ENCODE results near the gene GNG7. TPM values are rescaled to one million over a fixed set of nuclear protein-coding genes. Genes with fewer than 3 reads are reported as not detected.
"Not testable (repeated sequence)": the region's sequence is repeated elsewhere in the genome, so short reads cannot be mapped to it uniquely, and the experiment has no call there.

The GNG7 gene
- total RNA-seq, 1 experiment from 2014 or later, result 7.7 TPM

DNA sequence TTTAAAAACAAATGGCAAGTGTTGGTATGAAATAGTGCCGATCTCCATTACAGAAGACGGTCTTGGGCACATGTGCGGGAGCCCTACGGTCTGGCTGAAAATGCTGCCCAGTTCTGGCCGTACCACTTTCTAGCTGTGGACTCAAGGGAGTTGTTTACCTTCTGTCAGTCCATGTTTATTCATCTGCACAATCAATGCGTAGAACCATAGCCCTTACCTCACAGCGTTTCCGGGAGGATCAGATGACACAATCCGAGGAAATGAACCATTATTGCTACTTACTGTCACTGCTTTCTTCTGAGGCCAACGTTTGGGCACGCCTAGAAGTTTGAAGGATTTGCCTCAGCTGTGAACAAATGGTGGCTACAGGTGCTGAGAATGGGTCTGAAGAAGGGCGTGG lies 195.4 kb downstream of the GNG7 start:
- H2BK20ac ChIP-seq (ENCODE audit: low read depth, low read length, poor library complexity, severe bottlenecking), result no peak overlapping the region
- no peak overlapping the region for H2BK15ac ChIP-seq (ENCODE audit: low read depth, low read length)
- Mint-ChIP-seq H3K4me1 (peaks cover 10 to 11% of the 10 kb centered on the region in 2 experiments; a peak in 3 of 4 replicates), H3K4me3 (no peak overlapping the region), H3K36me3 (ENCODE audit: insufficient read depth in 1 of 3, low read depth in 3 of 3) (peaks cover 0 to 3% (median 0%) of the 10 kb centered on the region in 3 experiments; a peak in 2 of 7 replicates), H3K9me3 (peaks cover 0 to 3% of the 10 kb centered on the region in 2 experiments; a peak in 2 of 5 replicates), H3K27me3 (ENCODE audit: low read depth) (peaks cover 2% of the 10 kb centered on the region; the same call in 1 of the 2 replicates), H3K27ac (no peak overlapping the region)
- H2BK12ac ChIP-seq (ENCODE audit: insufficient read length, low read depth, low read length), result no peak overlapping the region
- H2BK5ac ChIP-seq (ENCODE audit: insufficient read length, low read length), result no peak overlapping the region
- H3K4me2 ChIP-seq (ENCODE audit: insufficient read depth, insufficient read length, low read length), result no peak overlapping the region
- H3K4me1 ChIP-seq (ENCODE audit: insufficient read depth, low read length), result no peaks in the 10 kb centered on the region; the same call in 1 of the 2 replicates
- H3K4ac ChIP-seq (ENCODE audit: low read depth, low read length), result no peak overlapping the region
- no peak overlapping the region for H4K5ac ChIP-seq (ENCODE audit: insufficient read length, low read depth, low read length)
- no peak for DNase-seq
- no peaks in the 10 kb centered on the region for H3K79me2 ChIP-seq (ENCODE audit: insufficient read depth, low read length)
- H3K23ac ChIP-seq (ENCODE audit: insufficient read length, low read depth, low read length), result no peak overlapping the region
- TF ChIP-seq, protein P1, sequence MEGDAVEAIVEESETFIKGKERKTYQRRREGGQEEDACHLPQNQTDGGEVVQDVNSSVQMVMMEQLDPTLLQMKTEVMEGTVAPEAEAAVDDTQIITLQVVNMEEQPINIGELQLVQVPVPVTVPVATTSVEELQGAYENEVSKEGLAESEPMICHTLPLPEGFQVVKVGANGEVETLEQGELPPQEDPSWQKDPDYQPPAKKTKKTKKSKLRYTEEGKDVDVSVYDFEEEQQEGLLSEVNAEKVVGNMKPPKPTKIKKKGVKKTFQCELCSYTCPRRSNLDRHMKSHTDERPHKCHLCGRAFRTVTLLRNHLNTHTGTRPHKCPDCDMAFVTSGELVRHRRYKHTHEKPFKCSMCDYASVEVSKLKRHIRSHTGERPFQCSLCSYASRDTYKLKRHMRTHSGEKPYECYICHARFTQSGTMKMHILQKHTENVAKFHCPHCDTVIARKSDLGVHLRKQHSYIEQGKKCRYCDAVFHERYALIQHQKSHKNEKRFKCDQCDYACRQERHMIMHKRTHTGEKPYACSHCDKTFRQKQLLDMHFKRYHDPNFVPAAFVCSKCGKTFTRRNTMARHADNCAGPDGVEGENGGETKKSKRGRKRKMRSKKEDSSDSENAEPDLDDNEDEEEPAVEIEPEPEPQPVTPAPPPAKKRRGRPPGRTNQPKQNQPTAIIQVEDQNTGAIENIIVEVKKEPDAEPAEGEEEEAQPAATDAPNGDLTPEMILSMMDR (conservative IDR thresholded peaks at IDR 0.05), result no peak
- H3K27ac ChIP-seq (ENCODE audit: insufficient read length, low read depth, low read length), result no peak overlapping the region
- H3K9me3 ChIP-seq (ENCODE audit: control insufficient read depth, low read depth, low read length), result no peaks in the 10 kb centered on the region
- no peak overlapping the region for H2BK120ac ChIP-seq (ENCODE audit: low read depth, low read length, poor library complexity, severe bottlenecking)
- no peak overlapping the region for H3K14ac ChIP-seq (ENCODE audit: insufficient read depth, low read length)
- no peak overlapping the region for H4K91ac ChIP-seq (ENCODE audit: insufficient read length, low read depth, low read length)
- no peaks in the 10 kb centered on the region for H3K27me3 ChIP-seq (ENCODE audit: insufficient read depth, low read length)
- no peak overlapping the region for H2AFZ ChIP-seq (ENCODE audit: low read length)
- no peak overlapping the region for H3T11ph ChIP-seq (ENCODE audit: low read length)
- no peaks in the 10 kb centered on the region for H4K20me1 ChIP-seq (ENCODE audit: control insufficient read depth, insufficient read depth, insufficient read length)
- no peaks in the 10 kb centered on the region for H3K23me2 ChIP-seq (ENCODE audit: insufficient read length, low read depth, low read length, poor library complexity, severe bottlenecking)
- H3K79me1 ChIP-seq (ENCODE audit: insufficient read depth, low read depth, low read length, poor library complexity, severe bottlenecking), result no peaks in the 10 kb centered on the region
- no peak overlapping the region for H3K18ac ChIP-seq (ENCODE audit: insufficient read length, low read depth, low read length)
- no peak overlapping the region for H3K56ac ChIP-seq (ENCODE audit: insufficient read length, low read depth, low read length)
- H3K9ac ChIP-seq (ENCODE audit: extremely low read depth, insufficient read length, low read length), result no peak overlapping the region
- WGBS (ENCODE audit: extremely low coverage, insufficient read length, low lambda C conversion rate), result no CpG with 5 or more reads among the region's 12 CpGs
- H4K8ac ChIP-seq (replicated peaks; ENCODE audit: insufficient read length, low read depth, low read length), result no peak overlapping the region
- no peak overlapping the region for H2AK5ac ChIP-seq (ENCODE audit: insufficient read length, low read length)

DNA sequence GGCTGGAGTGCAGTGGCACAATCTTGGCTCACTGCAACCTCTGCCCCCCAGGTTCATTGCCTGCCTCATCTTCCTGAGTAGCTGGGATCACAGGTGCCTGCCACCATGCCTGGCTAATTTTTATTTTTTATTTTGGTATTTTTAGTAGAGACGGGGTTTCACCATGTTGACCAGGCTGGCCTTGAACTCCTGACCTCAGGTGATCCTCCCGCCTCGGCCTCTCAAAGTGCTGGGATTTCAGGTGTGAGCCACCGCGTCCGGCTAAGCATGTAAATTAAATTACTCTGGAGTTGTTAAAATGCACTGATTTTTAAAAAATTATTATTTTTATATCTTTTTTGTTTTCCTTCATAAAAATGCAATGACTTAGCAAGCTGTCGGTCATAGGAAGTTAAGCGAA lies 195.8 kb downstream of the GNG7 start:
- H3K9ac ChIP-seq (ENCODE audit: extremely low read depth, insufficient read length, low read length); H3K18ac ChIP-seq (ENCODE audit: insufficient read length, low read depth, low read length); H3K9me3 ChIP-seq (ENCODE audit: control insufficient read depth, low read depth, low read length); H3K79me2 ChIP-seq (ENCODE audit: insufficient read depth, low read length); H3K27me3 ChIP-seq (ENCODE audit: insufficient read depth, low read length); H3K14ac ChIP-seq (ENCODE audit: insufficient read depth, low read length); H3K4me1 ChIP-seq (ENCODE audit: insufficient read depth, low read length); DNase-seq; H4K20me1 ChIP-seq (ENCODE audit: control insufficient read depth, insufficient read depth, insufficient read length); H3K4me3 Mint-ChIP-seq; H3K56ac ChIP-seq (ENCODE audit: insufficient read length, low read depth, low read length); H3K79me1 ChIP-seq (ENCODE audit: insufficient read depth, low read depth, low read length, poor library complexity, severe bottlenecking); H2BK120ac ChIP-seq (ENCODE audit: low read depth, low read length, poor library complexity, severe bottlenecking); H2BK12ac ChIP-seq (ENCODE audit: insufficient read length, low read depth, low read length); H2BK15ac ChIP-seq (ENCODE audit: low read depth, low read length); H3K23me2 ChIP-seq (ENCODE audit: insufficient read length, low read depth, low read length, poor library complexity, severe bottlenecking); H3K4me2 ChIP-seq (ENCODE audit: insufficient read depth, insufficient read length, low read length); H3K4ac ChIP-seq (ENCODE audit: low read depth, low read length); H2AK5ac ChIP-seq (ENCODE audit: insufficient read length, low read length); H3K36me3 Mint-ChIP-seq (ENCODE audit: insufficient read depth in 1 of 3, low read depth in 3 of 3); H3T11ph ChIP-seq (ENCODE audit: low read length); H3K27me3 Mint-ChIP-seq (ENCODE audit: low read depth); H2AFZ ChIP-seq (ENCODE audit: low read length); H2BK20ac ChIP-seq (ENCODE audit: low read depth, low read length, poor library complexity, severe bottlenecking); H4K5ac ChIP-seq (ENCODE audit: insufficient read length, low read depth, low read length); H3K23ac ChIP-seq (ENCODE audit: insufficient read length, low read depth, low read length); H4K91ac ChIP-seq (ENCODE audit: insufficient read length, low read depth, low read length); H4K8ac ChIP-seq (replicated peaks; ENCODE audit: insufficient read length, low read depth, low read length); H3K27ac ChIP-seq (ENCODE audit: insufficient read length, low read depth, low read length); H2BK5ac ChIP-seq (ENCODE audit: insufficient read length, low read length); H3K9me3 Mint-ChIP-seq; H3K27ac Mint-ChIP-seq: not testable (repeated sequence)
- no CpG with 5 or more reads among the region's 8 CpGs for WGBS (ENCODE audit: extremely low coverage, insufficient read length, low lambda C conversion rate)
- peaks cover 10 to 11% of the 10 kb centered on the region in 2 experiments; a peak in 3 of 4 replicates for H3K4me1 Mint-ChIP-seq
